ENCODE results near the gene PPP1R16B.
A peak's percentile ranks its signal among the peaks of the same experiment; 100 is the strongest.
"Not testable (repeated sequence)": the region's sequence is repeated elsewhere in the genome, so short reads cannot be mapped to it uniquely, and the experiment has no call there.

Gene PPP1R16B

DNA sequence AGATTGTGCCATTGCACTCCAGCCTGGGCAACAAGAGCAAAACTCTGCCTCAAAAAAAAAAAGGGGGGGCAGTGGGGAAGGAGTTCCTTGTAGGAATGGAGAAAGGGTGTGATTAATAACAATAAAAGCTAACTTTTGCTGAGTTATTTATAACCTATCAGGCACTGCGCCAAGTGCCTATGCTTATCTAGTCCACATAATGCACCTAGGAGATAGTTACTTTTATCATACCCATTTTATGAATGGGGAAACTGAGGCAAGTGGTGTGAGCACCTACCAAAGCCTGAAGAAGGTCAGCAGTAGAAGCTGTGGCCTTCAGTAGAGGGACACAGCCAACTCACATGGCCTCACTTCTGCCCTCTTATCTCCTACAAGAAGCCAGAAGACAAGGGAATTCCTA is 13.6 kb upstream of the PPP1R16B start:
- no peak for DNase-seq (ENCODE audit: low read depth)

DNA sequence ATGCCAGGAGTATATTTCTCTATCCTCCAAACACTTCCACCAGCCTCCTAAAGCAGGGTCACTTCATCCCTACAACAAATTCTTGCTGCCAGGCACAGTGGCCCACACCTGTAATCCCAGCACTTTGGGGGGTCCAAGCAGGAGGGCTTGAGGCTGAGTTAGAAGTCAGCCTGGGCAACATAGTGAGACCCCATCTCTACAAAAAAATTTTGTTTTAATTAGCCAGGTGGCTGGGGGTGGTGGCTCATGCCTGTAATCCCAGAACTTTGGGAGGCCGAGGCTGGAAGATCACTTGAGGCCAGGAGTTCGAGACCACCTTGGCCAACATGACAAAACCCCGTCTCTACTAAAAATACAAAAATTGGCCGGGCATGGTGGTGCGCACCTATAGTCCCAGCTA is 11.4 kb upstream of the PPP1R16B start:
- not testable (repeated sequence) for DNase-seq (ENCODE audit: low read depth)

DNA sequence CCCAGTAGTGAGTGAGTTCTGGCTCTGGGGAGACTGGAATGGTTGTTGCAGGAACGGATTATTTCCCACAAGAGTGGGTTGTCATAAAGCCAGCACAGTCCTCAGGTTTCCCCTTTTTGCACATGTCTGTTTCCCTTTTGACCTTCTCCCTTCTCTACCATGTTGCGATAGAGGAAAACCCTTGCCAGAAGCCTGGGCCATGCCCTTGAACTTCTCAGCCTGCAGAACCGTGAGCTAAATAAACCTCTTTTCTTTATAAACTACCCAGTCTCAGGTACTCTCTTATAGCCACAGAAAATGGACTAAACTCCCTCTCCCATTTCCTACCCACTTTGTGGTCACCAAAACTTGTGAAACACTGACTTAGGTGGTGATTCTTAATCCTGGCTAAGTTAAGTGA is 7.2 kb upstream of the PPP1R16B start:
- DNase-seq (ENCODE audit: low read depth): no peak

GRCh38 chr20:38799203-38799602 is 6.3 kb upstream of the PPP1R16B start:
- no peak for DNase-seq (ENCODE audit: low read depth)

GRCh38 chr20:38800882-38801281 is 4.6 kb upstream of the PPP1R16B start:
- DNase-seq (ENCODE audit: low read depth): no peak

DNA sequence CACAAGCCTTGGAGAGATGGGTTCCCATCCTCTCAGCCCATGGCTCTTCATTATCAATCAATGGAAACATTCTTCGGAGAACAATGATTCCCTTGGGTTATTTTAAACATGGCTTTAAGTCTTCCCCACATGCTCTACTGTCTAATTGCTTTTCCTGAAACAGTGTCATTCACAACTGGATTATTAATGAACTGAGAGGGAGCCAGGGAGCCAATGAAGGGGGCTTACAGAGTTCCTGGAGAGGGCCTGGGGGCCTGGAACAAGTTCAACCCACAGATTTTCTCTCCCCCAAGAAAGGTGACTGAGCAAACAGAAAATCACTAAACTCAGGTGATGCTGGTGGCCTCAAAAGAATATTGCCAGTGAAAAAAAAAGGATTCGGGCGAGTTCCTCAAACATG is 1.3 kb upstream of the PPP1R16B start:
- DNase-seq (ENCODE audit: low read depth): no peak

GRCh38 chr20:38804682-38805501 is 605 bp upstream of the PPP1R16B start:
- peak; percentile 58 for DNase-seq (ENCODE audit: low read depth)

DNA sequence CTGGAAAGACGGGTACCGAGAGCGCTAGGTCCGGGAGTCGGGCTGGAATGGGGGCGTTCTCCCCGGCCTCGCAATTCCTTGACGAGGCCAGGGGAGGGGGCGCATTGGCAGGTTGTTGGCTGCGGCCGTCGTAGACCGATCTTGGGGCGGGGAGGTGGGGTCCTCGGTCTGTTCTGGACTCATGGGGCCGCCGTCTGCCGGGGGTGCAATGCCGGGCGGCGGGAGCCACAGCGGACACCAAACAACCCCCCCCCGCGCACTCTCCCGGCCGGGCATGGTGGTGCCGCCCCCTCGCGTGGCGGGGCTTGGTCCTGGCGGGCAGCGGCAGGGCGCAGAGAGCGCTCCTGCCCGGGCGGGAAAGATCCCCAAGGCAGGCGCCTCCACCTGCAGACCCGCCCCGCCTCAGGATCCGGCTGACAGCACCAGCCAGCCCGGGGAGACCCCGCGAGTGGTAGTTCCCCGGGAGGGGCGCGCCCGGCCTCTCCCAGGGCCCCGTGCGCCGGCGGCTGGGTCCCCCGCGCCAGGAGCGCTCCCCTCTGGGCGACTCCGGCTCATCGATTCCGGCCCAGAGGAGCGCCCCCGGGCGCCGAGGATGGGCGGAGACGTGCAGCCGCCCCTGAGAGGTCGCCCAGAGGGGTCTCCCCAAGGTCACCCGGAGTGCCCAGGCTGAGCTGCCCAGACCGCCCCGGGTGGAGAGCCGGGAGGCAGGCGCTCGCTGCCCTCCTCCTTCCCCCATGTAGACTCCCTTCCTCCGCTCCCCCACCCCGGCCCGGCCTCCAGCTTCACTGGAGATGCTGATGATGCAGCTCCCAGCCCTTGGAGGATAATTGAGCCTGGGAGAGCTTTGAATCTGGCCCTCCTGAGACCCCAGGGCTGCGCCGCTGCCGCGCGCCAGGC is 709 bp downstream of the PPP1R16B start:
- peak; percentile 5 for DNase-seq (ENCODE audit: low read depth)

DNA sequence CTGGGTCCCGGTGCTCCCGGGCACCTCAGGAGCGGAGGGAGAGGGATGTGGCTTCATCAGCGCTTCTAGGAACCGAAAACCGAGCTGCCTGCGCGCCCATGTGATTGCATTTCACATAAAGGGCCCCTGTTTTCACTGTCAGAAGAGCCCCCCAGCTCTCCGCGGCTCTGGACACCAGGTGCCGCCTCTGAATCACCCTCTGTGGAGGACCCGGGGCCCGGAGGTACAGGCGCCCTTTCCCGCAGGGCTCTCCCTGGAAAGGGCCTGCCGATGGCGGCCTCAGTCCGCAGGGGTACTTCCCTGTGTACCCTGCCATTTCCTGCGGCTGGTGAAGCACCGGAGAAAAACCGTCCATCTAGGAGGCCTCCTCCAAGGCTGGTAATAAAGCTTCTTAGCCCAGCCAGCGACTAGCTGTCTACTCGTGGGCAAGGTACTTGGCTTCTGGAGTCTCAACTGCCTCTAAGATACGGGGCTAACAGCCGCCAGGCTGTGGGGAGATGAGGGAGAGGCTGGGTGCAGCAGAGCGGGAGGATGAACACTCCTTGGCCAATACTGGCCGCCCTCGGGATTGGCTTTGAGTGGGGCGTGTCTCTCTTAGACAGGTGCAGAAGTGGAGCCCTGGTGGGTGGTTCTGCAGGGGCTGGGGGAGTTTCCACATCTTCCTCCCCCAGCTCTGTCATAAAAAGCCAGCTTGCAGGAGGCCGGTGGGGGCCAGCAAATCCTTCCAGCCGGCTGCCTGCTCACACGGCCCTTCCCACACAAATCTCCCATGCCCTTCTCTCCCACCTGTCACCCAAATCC is 1.6 kb downstream of the PPP1R16B start:
- no peak for DNase-seq (ENCODE audit: low read depth)

- DNase-seq (ENCODE audit: low read depth): no peak
These were observed 4.4 kb downstream of the PPP1R16B start for GRCh38 chr20:38809942-38810341.

DNA sequence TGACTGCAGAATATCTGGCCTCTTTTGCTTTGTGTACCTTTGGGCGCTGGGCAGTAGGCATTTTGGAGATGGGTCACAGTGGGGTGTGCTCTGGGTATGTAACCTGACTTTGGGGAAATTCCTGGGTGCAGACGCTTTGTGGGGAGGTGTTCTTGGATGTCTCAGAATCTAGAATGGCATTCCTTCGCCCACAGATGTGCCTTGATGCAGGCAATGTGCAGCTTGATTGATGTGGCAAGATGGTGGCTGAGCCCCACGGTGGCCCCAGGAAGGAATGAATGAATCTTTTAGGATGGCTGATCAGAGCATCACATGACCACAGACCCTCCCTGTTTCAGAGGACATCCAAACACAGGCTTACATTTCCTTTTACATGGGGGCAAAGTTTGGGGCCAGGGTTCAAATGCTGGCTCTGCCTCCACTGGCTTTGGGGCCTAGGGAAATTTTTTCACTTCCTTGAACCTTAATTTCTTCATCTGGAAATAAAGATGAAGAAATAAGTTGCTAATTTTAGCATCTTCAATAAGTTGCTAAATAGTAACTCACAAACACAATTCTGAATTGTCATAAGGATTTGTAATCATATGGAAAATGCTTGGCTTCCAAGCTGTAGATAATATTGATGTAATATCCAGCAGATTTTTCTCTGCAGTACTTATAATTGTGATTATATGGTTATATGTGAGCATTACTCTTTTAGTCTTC is 5.6 kb downstream of the PPP1R16B start:
- DNase-seq (ENCODE audit: low read depth): no peak

DNA sequence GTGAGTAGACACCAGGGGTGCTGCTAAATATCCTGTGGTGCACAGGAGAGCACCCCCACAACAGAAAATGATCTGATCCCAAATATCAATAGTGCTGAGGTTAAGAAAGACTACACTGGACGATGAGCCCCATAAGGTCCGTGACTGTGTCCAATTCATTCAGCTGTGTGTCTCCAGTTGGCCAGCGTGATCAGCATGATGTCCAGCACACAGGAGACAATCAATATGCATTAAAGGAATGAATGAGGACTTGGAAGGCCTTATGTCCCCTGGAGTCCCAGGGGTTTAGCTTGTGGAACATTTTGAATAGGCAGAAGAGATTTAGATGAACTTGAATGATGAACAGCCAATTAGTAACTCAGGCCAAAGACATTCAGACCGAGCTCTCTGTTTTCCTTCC is 6.3 kb downstream of the PPP1R16B start:
- DNase-seq (ENCODE audit: low read depth): no peak

- no peak for DNase-seq (ENCODE audit: low read depth)
These were observed 6.7 kb downstream of the PPP1R16B start for GRCh38 chr20:38812182-38812581.

DNA sequence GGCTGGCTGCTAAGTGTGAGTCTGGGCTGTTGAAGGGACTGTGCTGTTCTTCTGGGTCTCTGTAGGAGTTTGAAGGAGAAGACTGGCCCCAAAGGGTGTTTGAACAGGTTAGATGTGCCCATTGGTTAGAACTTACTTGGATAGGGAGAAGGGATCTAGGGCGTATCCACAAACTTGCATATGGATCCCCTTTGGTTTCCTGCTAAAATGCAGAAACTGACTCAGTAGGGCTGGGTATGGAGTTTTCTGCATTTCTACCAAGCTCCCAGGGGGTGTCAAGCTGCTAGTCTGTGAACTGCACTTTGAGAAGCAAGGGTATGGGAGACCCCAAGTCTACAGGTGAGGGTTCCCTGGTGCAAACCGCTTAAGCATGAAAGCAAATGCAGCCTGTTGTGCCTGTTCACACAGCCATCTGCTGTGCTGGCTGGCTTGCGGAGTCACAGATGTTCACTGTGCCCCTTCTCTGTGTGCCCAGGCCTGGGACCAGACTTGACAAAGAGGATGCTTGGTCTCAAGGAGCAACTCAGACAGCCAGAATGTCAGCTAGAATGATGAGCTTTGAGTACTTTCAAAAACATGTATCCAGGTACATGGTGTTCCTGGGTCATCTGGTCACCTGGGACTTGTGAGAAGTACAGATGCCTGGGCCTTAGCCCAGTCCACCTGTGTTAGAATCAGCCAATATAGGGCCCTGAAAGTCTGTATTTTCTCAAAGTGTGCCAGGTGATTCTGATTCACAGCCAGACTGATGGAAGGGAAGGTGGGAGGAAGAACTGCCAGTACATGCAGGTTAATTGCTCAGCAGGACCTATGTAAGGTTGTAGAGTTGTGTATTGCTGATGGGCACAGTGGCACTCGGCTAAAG is 7.4 kb downstream of the PPP1R16B start:
- DNase-seq (ENCODE audit: low read depth): no peak

GRCh38 chr20:38813574-38813962 is 8.1 kb downstream of the PPP1R16B start:
- DNase-seq (ENCODE audit: low read depth): not testable (repeated sequence)

DNA sequence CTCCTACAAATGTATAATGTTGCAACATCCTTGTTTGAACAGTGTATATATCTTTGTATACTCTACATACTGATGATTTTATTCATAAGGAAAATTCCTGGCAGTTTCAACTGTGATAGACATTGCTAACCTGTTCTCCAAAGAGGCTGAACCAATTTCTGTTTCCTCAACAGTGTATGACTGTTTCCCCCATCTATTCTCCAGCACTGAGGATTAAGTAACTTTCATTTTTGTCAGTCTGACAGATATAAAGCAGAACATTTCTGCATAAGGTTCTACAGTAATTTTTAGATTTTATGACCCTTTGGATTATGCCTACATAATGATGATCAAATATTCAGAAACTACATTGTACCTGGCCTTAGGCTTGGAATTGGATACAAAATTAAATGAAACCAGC is 9.9 kb downstream of the PPP1R16B start:
- DNase-seq (ENCODE audit: low read depth): no peak

GRCh38 chr20:38818113-38819065 is 12.9 kb downstream of the PPP1R16B start:
- DNase-seq (ENCODE audit: low read depth): no peak

- DNase-seq (ENCODE audit: low read depth): no peak
These were observed 20.0 kb downstream of the PPP1R16B start for GRCh38 chr20:38825571-38825900.

DNA sequence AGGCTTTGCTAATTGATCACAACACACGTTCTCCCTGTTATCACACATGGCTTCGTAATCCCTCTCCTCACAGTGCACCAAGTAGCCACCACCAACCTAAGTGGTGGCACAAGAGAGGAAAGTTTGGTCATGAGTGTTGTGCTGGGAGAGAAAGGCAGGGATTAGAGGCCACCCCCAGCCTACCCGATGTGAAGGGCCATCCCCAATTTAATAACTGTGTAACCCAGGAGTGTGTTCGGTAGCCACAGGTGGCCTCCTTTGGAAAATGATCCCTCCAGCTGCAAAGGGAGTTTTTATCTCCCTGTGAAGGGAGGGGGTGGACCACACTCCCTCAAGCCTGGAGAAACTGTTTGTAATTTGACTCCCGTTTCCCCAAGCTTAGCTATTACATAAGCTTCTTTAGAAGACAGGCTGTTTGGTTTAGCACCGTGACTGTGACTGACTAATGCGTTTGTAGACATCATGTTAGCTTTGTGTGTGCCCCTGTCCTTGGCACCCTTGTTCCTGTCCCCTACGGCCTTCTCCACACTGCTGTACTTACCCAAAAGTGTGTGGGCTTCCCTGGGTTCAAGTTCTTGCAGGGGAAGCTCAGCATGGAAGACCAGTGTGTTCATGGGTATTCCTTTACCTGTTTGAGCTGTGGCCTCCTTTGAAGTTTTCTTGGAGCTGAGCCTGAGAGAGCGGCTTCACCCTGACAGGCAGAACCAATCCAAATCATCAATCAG is 20.6 kb downstream of the PPP1R16B start:
- DNase-seq (ENCODE audit: low read depth): no peak

Data from stimulated activated CD8-positive, alpha-beta memory T cell treated with anti-CD3 and anti-CD28 coated beads, Interleukin-12 subunit alpha, Interleukin-12 subunit beta, amount 100 ng/mL, for 1 hour (primary cell).